HG02852 (cell line): ENCODE measurements around the gene CGN.

Experiments
- ATAC-seq: cut with Tn5 transposase; IDR thresholded peaks from one replicate; pipeline ENCODE4 v1.9.1; 2021; ENCODE audit warnings: mild to moderate bottlenecking, moderate library complexity; ENCODE audit not compliant: unreplicated experiment

CGN gene, protein sequence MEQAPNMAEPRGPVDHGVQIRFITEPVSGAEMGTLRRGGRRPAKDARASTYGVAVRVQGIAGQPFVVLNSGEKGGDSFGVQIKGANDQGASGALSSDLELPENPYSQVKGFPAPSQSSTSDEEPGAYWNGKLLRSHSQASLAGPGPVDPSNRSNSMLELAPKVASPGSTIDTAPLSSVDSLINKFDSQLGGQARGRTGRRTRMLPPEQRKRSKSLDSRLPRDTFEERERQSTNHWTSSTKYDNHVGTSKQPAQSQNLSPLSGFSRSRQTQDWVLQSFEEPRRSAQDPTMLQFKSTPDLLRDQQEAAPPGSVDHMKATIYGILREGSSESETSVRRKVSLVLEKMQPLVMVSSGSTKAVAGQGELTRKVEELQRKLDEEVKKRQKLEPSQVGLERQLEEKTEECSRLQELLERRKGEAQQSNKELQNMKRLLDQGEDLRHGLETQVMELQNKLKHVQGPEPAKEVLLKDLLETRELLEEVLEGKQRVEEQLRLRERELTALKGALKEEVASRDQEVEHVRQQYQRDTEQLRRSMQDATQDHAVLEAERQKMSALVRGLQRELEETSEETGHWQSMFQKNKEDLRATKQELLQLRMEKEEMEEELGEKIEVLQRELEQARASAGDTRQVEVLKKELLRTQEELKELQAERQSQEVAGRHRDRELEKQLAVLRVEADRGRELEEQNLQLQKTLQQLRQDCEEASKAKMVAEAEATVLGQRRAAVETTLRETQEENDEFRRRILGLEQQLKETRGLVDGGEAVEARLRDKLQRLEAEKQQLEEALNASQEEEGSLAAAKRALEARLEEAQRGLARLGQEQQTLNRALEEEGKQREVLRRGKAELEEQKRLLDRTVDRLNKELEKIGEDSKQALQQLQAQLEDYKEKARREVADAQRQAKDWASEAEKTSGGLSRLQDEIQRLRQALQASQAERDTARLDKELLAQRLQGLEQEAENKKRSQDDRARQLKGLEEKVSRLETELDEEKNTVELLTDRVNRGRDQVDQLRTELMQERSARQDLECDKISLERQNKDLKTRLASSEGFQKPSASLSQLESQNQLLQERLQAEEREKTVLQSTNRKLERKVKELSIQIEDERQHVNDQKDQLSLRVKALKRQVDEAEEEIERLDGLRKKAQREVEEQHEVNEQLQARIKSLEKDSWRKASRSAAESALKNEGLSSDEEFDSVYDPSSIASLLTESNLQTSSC

DNA sequence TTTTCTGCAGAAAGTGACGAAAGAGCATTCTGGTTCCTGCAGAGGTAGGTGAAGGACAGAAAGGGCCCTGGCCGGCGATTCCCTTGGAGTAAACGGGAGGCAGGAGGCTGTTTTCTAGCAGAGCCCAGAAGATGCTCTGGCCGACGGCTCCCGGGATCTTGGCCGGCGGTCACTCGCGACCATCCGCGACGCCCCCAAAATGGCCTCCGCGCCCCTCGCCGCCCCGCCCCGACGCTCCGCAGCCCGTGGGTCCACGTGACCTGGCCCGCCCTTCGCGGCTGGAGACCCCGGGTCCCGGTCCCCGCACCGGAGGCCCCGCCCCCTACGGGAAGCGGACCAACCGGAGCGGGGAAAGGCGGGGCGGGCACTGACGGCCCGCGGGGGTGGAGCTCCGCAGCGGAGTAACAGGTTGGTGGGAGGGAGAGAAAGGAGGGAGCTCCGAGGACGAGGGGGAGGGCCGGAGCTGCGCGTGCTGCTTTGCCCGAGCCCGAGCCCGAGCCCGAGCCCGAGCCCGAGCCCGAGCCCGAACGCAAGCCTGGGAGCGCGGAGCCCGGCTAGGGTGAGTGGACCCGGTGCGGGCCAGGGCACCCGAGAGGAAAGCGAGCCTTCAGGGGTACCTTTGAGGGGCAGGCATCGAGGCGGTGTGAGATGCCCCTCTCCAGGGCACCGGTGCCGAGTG lies at the start of gene CGN:
Gene CGN (plus strand): TSS at position 431 of the 679 bp plus-strand sequence. CDS start 7,133 bp downstream, outside the sequence.
- peak; percentile 81 for ATAC-seq

DNA sequence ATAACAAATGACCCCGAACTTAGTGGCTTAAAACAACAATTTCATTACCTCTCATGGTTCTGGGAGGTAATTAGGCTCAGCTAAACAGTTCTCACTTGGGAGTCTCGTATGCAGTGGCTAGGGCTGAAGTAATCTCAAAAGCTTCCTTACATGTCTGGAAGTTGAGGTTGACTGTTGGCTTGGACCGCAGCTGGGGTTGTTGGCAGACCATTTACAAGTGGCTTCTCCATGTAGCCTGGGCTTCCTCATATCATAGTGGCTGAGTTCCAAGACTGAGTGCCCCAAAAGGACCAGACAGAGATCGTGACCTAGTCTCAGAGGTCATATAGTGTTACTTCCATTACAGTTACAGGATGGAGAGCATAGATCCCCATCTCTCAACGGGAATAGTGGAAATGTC lies 49.5 kb upstream of the CGN start:
- ATAC-seq = no peak

DNA sequence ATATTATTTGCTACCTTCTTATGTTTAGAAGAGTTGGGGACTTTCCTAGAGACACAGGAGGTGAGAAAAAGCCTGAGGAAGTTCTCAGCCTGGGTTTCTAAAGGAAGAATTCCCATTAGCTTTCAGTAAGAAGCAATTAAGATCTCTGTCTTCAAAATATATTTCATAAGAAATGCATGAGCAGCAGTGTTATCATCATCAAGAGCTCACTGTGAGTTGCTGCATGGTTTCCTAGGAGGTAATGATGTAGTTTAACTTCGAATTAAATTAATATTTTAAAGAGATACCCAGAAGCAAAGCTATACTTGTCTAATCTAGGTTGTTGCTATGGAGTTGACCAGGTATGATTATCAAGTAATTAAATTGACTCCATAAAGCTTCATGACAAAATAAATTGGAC lies 46.2 kb upstream of the CGN start:
- ATAC-seq = no peak

DNA sequence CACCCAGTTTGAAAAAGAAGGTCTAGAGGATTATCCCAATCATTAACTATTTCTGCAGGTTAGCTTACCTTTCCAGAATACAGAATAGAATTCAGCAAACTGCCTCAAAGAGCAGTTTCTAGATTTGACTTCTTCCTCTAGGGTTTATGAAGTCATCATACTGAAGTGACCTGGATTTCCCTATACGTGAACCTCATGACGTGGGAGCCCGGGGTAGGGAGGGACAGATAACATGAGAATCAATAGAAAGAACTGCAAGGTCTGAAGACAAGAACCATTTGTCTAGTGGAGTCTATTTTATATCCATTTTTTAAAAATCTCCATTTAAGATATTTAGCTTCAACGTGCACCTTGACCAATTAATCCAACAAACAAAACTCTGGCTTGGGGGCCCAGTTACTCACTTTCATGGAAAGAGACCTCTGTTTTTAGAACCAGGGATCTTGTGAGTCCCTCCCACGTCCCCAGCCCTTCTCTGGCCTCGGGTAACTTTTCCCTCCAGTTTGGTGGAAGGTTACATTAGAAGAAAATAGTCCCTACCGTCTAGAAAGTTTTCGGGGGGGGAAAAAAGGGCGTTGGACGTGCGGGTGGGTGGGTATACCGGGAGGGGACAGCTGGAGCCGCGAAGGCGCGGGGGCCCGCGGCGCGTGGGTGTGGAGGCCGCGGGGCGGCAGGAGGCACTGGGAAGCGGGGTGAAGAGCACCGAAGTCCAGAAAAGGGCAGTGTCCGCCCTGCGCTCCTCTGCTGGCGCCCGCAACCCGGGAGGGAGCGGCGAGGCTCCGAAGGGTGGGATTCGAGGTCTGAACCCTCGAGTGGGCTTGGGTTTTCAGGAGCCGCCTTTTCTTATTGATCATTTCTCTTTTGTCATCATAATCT lies 38.1 kb upstream of the CGN start:
- ATAC-seq = no peak

DNA sequence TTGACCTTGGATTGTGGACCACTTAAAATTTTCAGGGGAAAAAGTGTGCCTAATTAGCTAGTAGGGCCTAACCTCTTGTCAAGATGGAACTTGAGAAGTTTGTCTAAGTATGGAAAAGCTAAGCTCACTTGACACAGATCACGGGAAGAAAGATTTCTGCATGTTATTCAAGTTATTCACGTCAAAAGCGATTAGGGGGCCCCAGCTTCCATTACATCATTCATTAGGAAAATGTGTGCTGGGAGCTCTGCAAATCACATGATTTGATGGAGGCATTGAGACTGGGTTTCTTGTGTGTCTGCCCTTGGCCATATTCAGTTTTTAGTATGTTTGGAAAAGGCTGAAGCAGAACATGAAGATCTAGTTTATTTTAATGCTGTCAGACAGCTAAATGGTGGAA lies 36.4 kb upstream of the CGN start:
- ATAC-seq = no peak

DNA sequence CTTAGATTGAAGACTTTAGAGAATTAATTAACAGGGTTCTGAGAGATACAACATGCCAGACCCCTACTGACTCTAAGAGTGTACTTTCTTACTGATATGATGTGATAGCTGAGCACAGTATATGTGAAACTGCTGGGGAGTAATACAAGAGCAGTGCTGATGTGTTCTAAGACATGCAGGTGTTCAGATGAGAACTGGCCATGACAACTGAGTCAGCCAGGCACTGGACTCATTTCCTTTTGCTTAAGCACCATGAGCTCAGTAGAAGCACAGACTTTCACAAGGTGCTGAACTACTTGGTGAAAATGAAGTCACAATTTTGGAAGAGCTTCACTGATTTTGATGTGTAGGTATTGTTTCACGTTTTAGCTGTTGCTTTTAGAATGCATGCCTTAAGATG lies 36.0 kb upstream of the CGN start:
- peak; percentile 96 for ATAC-seq

DNA sequence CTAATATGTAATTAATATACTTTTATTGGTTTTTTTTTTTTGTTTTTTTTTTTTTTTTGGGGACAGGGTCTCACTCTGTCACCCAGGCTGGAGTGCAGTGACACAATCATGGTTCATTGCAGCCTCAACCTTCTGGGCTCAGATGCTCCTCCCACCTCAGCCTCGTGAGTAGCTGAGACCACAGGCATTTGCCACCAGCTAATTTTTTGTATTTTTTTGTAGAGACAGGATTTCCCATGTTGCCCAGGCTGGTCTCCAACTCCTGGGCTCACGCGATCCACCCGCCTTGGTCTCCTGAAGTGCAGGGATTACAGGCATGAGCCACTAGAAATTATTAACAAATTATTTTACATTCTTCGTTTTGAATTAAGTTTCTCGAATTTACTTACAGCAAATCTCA lies 35.1 kb upstream of the CGN start:
- ATAC-seq = no peak

DNA sequence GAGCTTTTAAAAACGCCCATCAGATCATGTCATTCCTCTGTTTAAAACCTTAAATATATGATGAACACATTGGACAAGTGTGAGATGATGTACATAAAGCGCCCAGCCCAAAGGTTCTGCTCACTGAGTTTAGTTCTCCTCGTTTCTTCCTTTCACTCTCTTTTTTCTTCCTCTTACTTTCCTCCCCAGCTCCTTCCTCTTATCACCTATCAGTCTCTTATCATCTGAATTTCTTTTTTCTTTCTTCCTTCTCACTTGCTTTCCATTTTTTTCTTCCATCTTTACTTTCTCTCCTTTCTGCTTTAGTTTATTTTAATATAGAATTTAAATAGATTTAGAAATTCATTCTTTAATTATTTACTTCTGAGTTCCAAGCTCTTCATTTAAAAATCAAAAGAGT lies 34.1 kb upstream of the CGN start:
- no peak for ATAC-seq

DNA sequence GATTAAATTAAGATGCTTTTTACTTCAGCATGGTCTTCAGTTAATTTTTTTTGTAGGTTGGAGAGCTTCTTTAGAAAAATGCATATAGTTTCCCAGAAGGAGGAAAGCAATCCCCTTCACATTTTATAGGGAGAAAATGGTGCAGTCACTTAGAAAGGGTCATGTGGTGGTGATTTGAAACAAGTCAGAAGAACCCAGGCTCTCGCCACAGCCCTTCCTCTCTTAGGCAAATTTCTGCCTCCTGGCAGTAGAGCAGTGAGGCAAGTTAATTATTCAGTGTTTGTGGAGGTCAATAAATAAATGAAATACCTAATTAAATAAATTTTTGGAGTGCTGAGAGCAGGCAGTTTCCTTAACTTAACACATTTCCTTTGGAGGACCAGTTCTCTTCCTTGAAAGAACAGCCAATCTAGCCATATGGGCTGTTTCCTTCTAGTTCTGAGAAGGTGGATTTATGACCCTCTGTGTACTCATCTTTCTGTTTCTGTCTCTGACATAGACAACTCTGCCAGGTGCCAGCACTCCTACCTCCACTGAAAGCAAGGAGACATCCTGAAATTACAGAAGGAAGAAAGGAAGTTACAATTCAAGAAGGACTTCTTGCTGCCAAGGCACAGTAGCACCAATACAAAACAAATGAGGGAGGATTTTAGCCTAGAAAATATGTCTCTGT lies 32.9 kb upstream of the CGN start:
- ATAC-seq = no peak

DNA sequence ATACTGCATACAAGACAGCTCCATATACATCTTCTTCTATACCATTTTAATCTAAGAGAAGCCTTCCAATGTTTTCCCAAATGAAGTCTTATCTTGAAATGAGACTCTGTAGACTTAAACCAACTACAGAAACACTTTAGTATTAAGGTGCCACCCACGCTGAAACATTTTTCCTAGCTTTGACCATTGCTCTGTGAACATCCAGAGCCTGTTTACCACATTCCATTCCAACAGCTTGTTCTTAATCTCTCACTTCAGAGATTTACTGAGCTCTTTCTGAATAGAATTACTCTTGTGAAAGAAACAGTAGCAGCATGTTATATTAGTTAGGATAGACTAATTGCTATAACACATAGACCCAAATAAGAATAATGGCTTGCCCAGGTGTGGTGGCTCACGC lies 32.3 kb upstream of the CGN start:
- no peak for ATAC-seq

DNA sequence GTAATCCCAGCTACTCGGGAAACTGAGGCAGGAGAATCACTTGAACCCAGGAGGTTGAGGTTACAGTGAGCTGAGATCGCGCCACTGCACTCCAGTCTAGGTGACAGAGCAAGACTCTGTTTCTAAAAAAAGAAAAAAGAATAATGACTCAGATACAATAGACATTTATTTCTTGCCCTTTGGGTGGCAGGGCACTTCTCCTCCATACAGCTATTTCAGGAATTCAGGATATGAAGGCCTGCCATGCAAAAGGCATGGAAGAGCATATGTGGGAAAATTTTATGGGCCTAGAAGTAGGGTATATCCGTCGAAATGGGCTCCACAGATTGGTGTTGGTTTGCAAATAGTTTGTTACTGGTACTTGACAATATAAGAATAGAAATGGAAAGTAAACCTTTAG lies 31.7 kb upstream of the CGN start:
- no peak for ATAC-seq

DNA sequence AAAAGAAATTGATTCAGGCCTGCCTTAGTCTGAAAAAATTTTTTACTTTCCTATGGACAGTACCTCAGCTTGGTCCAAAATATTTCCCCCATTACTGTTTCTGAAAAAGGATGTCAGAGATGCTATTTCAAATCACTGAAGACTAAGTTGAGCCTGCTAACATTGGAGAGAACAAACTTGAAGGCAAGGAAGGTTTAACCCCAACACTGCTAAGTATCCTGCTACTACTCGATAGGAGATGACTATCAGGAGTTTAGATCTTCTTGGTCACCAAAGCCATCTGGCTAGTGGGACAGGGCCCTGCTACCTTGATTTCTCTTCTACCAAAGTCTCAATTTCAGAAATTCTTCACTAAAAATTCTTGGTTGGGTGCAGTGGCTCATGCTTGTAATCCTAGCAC lies 29.2 kb upstream of the CGN start:
- ATAC-seq = no peak

DNA sequence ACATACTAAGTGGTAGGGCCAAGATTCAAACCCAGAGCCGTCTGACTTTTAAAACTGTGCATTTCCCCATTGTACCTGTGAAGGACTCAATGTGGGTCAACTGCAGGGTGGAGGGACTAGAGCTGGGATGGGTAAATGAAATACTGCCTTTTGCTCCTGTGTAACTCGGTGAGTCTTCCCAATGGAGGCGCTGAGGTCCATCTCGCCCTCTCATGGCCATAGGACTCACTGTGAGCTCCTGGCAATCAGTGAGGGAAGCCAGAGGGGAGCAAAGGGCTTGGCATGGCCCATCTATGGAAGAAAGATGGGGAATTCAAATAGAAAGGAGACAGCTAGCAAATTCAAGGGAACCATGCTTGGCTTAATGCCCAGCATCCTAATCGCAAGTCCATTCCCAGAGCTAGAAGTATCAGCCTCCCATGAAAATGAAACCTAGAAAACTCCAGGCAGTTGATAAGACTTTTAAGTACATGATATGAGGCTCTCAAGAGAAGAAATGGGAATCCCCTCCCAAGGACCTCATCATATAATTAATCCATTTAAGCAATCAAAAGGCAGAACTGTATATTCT lies 25.4 kb upstream of the CGN start:
- no peak for ATAC-seq

DNA sequence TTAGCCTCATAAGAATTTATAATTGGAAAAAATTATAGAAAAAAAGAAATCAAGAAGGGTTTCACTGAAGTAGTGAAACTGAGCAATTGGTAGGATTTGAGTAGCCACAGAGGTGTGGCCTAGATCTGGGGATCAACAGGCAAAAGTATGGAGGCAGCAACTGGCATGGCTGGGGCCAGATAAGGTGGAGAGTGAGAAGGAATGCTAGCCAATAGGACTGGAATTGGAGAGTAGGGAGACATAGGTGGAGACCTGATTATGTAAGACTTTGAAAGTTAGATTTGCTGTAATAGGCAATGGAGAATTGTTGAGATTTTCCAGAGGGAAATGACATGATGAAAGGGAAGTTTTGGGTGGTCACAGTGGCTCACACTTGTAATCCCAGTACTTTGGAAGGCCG lies 24.6 kb upstream of the CGN start:
- no peak for ATAC-seq

DNA sequence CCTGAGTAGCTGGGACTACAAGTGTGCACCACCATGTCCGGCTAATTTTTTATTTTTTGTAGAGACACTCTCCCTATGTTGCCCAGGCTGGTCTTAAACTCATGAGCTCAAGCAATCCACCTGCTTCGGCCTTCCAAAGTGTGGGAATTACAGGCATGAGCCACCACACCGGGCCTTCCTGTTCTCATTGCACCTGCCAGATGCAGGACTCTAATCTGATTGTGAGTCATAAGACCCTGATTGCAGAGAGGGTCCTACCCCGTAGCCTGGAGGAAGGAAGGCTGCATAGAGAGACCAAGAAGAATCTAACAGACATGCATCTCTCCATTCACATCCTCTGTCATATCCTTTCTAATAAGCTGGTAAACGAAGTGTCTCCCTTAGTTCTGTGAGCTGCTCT lies 19.5 kb upstream of the CGN start:
- no peak for ATAC-seq

DNA sequence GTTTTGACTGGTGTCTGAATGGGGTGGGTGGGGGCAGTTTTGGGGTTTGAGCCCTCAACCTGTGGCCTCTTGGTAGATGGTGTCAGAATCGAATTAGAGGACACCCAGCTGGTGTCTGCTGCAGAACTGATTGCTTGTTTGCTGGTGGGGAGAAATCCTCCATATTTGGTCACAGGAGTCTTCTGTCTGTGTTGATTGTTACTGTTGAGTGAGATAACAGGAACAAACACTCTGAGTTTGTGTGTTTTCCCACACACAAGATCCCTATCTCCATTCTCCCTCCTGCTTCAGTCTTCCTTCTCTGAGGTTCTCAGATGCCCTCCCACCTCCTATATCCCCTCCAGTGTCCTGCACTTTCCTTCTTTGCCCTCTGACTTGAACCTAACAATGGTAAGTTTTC lies 19.1 kb upstream of the CGN start:
- no peak for ATAC-seq

DNA sequence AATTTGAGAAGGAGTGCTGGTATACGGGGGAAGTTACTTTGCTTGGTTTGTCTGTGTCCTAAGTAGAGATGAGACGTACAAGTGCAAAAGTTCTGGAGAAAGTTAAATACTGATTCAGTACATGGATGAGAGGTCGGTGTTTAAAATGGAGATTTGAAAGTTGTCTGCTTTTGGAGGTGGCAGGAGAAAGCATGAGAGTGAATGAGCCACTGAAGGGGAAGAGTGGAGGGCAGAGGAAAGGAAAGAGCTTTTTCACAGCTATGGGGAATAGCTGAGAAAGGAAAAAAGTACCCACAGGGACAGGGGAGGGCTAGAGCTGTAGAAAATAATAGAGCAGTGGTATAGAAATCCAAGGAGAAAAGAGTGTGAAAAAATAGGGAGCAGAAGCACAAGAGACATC lies 18.1 kb upstream of the CGN start:
- no peak for ATAC-seq

DNA sequence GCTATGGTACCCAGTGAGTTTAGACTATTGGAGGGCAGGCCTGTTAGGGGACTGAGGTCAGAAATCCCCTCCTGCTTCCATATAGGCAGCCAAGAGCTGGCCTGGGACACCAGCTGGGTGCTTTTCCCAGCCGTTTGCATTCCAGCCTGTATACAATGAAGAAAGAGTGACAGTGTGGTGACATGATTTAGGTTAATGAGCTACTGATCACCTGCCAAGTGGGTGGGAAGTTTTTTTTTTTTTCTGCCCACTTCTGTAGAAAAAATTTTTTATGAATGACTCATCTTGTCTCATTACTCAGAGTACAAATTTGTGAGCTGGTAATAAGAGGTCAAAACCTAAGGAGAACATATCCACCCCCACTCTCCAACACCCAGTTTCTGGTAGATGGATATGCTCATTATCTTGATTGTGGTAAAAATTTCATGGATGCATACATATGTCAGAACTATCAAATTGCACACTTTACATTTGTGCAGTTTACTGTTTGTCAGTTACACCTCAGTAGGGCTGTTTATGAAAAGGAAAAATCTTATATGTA lies 16.4 kb upstream of the CGN start:
- no peak for ATAC-seq

DNA sequence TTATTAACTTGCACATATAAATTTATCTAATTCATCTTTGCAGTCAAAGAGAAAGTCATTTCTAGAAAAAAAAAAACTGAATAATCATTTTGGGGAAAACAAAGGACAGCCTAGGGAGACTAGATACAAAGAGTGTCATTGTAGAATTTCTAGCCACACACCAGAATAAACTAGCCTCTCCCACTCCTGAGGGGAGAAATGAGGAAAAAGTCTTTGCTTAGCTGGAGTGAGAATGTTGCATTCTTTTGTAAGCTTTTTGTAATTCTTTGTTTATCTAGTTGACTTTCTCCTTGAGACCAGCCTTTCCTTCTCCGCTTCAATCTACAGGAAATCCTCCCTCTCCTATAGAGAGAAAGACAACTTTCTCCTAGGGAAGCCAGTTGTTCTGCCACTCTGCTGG lies 15.9 kb upstream of the CGN start:
- ATAC-seq = no peak
